HepG2 (cell line): ENCODE results near the gene OR2L13. TPM values are rescaled to one million over a fixed set of nuclear protein-coding genes. Genes with fewer than 3 reads are reported as not detected.

Experiments
- ATAC-seq: fragments of 200-7000 bp; cut with Tn5 transposase; 3 replicates; pipeline ENCODE4 v1.9.1; 2020; ENCODE audit warnings: mild to moderate bottlenecking, moderate library complexity
- BruUV-seq: library from RNA; stranded (reverse); fragments of 400-500 nt; replicated peaks from 2 replicates; lab custom pipeline; 2021; lab: Mats Ljungman, UMichigan
- CTCF ChIA-PET: fragments of 300-600 bp; formaldehyde crosslinking; extraction: SDS; loops from one replicate; lab custom pipeline; 2021; ENCODE audit warnings: low total read pairs, inconsistent platforms, low intra/inter-chr PET ratio; lab: Yijun Ruan, JAX
- POLR2A ChIA-PET: fragments of 350-600 bp; sonication (Branson Sonifier 250); formaldehyde crosslinking; loops from one replicate; lab custom pipeline; 2020; ENCODE audit warnings: antibody characterized with exemption, inconsistent platforms; lab: Yijun Ruan, JAX
- DNase-seq: peaks from one replicate; pipeline ENCODE4 v3.0.0-alpha.2; 2015; ENCODE audit warnings: low spot score
- FAIRE-seq: peaks from 3 replicates; lab custom pipeline; 2011; peaks lifted over from hg19 to GRCh38; lab: Jason Lieb, UNC
- H2AFZ ChIP-seq: one replicate; pipeline ENCODE4 v1.6.1; 2011; ENCODE audit warnings: low read length, inconsistent platforms
- H3K27ac ChIP-seq: fragments of 300-600 bp; 3 replicates; pipeline ENCODE4 v1.8.0; 2011; ENCODE audit warnings: mixed run types, mild to moderate bottlenecking, mixed read lengths, low read length, inconsistent platforms; ENCODE audit not compliant: insufficient read depth; ENCODE audit errors: extremely low read length
- H3K27me3 ChIP-seq, 2 experiments: fragments of 200-600 bp in 1 of 2; 2 replicates in 1 of 2; 3 replicates in 1 of 2; pipeline versions ENCODE4 v1.6.0 to v1.8.0; 2011; ENCODE audit warnings: low read length in 2 of 2, mild to moderate bottlenecking in 2 of 2, moderate library complexity in 2 of 2, inconsistent platforms in 1 of 2; ENCODE audit not compliant: insufficient read depth in 2 of 2, control insufficient read depth in 1 of 2
- H3K36me3 ChIP-seq, 2 experiments: fragments of 200-600 bp in 1 of 2; replicated peaks in 1 of 2; 2 replicates in 1 of 2; 3 replicates in 1 of 2; pipeline versions ENCODE4 v1.5.1 to v1.8.0; 2011; ENCODE audit warnings: low read length in 2 of 2, inconsistent platforms in 1 of 2; ENCODE audit not compliant: insufficient read depth in 2 of 2, control insufficient read depth in 1 of 2
- H3K4me1 ChIP-seq: 2 replicates; pipeline ENCODE4 v1.5.1; 2012; ENCODE audit warnings: low read length, inconsistent platforms; ENCODE audit not compliant: insufficient read depth
- H3K4me2 ChIP-seq: 2 replicates; pipeline ENCODE4 v1.6.0; 2011; ENCODE audit warnings: low read depth, low read length, inconsistent platforms
- H3K4me3 ChIP-seq, 3 experiments: fragments of 200-600 bp in 1 of 3; sonication (generic), shearing (Covaris generic) in 1 of 3; replicated peaks in 1 of 3; 2 replicates each; pipeline ENCODE4 v1.5.1; 2011 to 2016; ENCODE audit warnings: low read length in 3 of 3, inconsistent platforms in 2 of 3, low read depth in 2 of 3, mild to moderate bottlenecking in 2 of 3, control low read depth in 1 of 3, mixed read lengths in 1 of 3; ENCODE audit not compliant: insufficient read depth in 1 of 3
- H3K79me2 ChIP-seq: one replicate; pipeline ENCODE4 v1.6.1; 2011; ENCODE audit warnings: low read length, inconsistent platforms; ENCODE audit not compliant: insufficient read depth
- H3K9ac ChIP-seq: 2 replicates; pipeline ENCODE4 v1.6.0; 2011; ENCODE audit warnings: mild to moderate bottlenecking, low read depth, low read length, inconsistent platforms; ENCODE audit not compliant: insufficient read depth
- H3K9me3 ChIP-seq: 2 replicates; pipeline ENCODE4 v1.5.1; 2012; ENCODE audit warnings: mild to moderate bottlenecking, low read length
- H4K20me1 ChIP-seq: 2 replicates; pipeline ENCODE4 v1.6.0; 2011; ENCODE audit warnings: inconsistent platforms, mild to moderate bottlenecking, low read length, moderate library complexity; ENCODE audit not compliant: insufficient read depth
- MED8 ChIP-seq: sonication (generic); formaldehyde crosslinking; IDR thresholded peaks from 2 replicates; pipeline ENCODE4 v1.8.1; 2023; ENCODE audit warnings: mild to moderate bottlenecking, missing genetic modification reagents; ENCODE audit not compliant: insufficient replicate concordance
- NAIF1 ChIP-seq: sonication (generic); formaldehyde crosslinking; IDR thresholded peaks from 2 replicates; pipeline ENCODE4 v1.5.0; 2020; ENCODE audit warnings: mild to moderate bottlenecking, missing genetic modification reagents, borderline replicate concordance
- NRL ChIP-seq: sonication (generic); formaldehyde crosslinking; IDR thresholded peaks from 2 replicates; pipeline ENCODE4 v1.5.0; 2020; ENCODE audit warnings: missing genetic modification reagents, mild to moderate bottlenecking, moderate library complexity, borderline replicate concordance
- RAD21 ChIP-seq: fragments of 450-650 bp; formaldehyde crosslinking; IDR thresholded peaks from 2 replicates; pipeline ENCODE4 v1.5.0; 2020; ENCODE audit warnings: mild to moderate bottlenecking
- ZBTB4 ChIP-seq: sonication (generic); formaldehyde crosslinking; IDR thresholded peaks from 2 replicates; pipeline ENCODE4 v1.4.0; 2020; ENCODE audit warnings: missing genetic modification reagents, mild to moderate bottlenecking, borderline replicate concordance
- ZNF205 ChIP-seq: IDR thresholded peaks from 2 replicates; pipeline ENCODE4 v1.6.1; 2018; ENCODE audit warnings: missing biosample characterization, missing genetic modification reagents
- ZNF224 ChIP-seq: sonication (generic); formaldehyde crosslinking; IDR thresholded peaks from 2 replicates; pipeline ENCODE4 v1.5.0; 2020; ENCODE audit warnings: mild to moderate bottlenecking, missing genetic modification reagents
- ZNF329 ChIP-seq: sonication (generic); formaldehyde crosslinking; IDR thresholded peaks from 2 replicates; pipeline ENCODE4 v1.9.0; 2021; ENCODE audit warnings: low read depth, mild to moderate bottlenecking, missing genetic modification reagents
- ZNF816 ChIP-seq: sonication (generic); formaldehyde crosslinking; IDR thresholded peaks from 2 replicates; pipeline ENCODE4 v1.8.0; 2022; ENCODE audit warnings: missing genetic modification reagents, mild to moderate bottlenecking, borderline replicate concordance
- WGBS: methylation state at CpG from one replicate; pipeline ENCODE4 v1.1.6; 2017; ENCODE audit warnings: low lambda C conversion rate; 5-methylcytosine and 5-hydroxymethylcytosine counted together
- in situ Hi-C: cut with HindIII; loops from 2 replicates; pipeline ENCODE4 v1.10.0; 2017; ENCODE audit warnings: low pct_unique_long_range_greater_than_20kb; ENCODE audit not compliant: extremely low pct_ligation_motif_present
- intact Hi-C: fragments of 100-400 bp; cut with micrococcal nuclease; formaldehyde crosslinking; loops from one replicate; pipeline ENCODE4 v1.10.0; 2022; ENCODE audit not compliant: unreplicated experiment
- polyA plus RNA-seq, 8 experiments: library from polyadenylated mRNA; depleted of rRNA in 3 of 8; stranded (reverse) in 7 of 8; unstranded in 1 of 8; fragments of >200 nt; fragmentation: Illumina TruSeq in 4 of 8; extraction: Trizol in 4 of 8; gene quantifications; 2 replicates each; pipeline versions ENCODE4 v1.2.1 to v1.2.3, GENCODE V29; 2011 to 2016; ENCODE audit warnings: low read depth in 4 of 8, missing spikeins in 1 of 8, mixed read lengths in 1 of 8; ENCODE audit not compliant: insufficient read depth in 1 of 8
- total RNA-seq, 5 experiments: library from RNA; depleted of rRNA; stranded (reverse); fragments of >200 nt; fragmentation: Illumina TruSeq; extraction: Trizol; gene quantifications; 2 replicates each; pipeline ENCODE4 v1.2.3, GENCODE V29; 2016; ENCODE audit warnings: low read depth in 1 of 5
- TF ChIP-seq, protein P1 (sequence below): sonication (generic); formaldehyde crosslinking; IDR thresholded peaks from 2 replicates; pipeline ENCODE4 v1.4.0; 2020; ENCODE audit warnings: mild to moderate bottlenecking, missing genetic modification reagents
- TF ChIP-seq, protein P2 (sequence below): sonication (generic); formaldehyde crosslinking; IDR thresholded peaks from 2 replicates; pipeline ENCODE4 v1.5.0; 2020; ENCODE audit warnings: missing genetic modification reagents, mild to moderate bottlenecking, borderline replicate concordance

The OR2L13 gene
- total and polyA plus RNA-seq, 2 of the 13 experiments (the other 11 are each of a cell fraction or from before 2014, with no cell fraction given) = not detected

- Histone ChIP-seq H3K79me2 (no peaks in the 10 kb centered on the region), H3K9me3 (peaks cover 90% of the 10 kb centered on the region), H3K9ac (no peak within 1 kb of the TSS), H3K4me1 (no peaks in the 10 kb centered on the region), H3K4me3 (no peak within 1 kb of the TSS)
- WGBS = 36% methylated on average over 3 of the region's 3 CpGs
- no peak for DNase-seq
- ATAC-seq = no peak
- POLR2A ChIA-PET = no interaction called here
- CTCF ChIA-PET = no interaction called here
- TF ChIP-seq NRL (CRISPR knock-in tag) = no peak
- TF ChIP-seq ZNF329 (CRISPR knock-in tag) = no peak
- no peak for TF ChIP-seq ZBTB4
- TF ChIP-seq, protein P1, sequence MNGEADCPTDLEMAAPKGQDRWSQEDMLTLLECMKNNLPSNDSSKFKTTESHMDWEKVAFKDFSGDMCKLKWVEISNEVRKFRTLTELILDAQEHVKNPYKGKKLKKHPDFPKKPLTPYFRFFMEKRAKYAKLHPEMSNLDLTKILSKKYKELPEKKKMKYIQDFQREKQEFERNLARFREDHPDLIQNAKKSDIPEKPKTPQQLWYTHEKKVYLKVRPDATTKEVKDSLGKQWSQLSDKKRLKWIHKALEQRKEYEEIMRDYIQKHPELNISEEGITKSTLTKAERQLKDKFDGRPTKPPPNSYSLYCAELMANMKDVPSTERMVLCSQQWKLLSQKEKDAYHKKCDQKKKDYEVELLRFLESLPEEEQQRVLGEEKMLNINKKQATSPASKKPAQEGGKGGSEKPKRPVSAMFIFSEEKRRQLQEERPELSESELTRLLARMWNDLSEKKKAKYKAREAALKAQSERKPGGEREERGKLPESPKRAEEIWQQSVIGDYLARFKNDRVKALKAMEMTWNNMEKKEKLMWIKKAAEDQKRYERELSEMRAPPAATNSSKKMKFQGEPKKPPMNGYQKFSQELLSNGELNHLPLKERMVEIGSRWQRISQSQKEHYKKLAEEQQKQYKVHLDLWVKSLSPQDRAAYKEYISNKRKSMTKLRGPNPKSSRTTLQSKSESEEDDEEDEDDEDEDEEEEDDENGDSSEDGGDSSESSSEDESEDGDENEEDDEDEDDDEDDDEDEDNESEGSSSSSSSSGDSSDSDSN = no peak
- TF ChIP-seq, protein P2, sequence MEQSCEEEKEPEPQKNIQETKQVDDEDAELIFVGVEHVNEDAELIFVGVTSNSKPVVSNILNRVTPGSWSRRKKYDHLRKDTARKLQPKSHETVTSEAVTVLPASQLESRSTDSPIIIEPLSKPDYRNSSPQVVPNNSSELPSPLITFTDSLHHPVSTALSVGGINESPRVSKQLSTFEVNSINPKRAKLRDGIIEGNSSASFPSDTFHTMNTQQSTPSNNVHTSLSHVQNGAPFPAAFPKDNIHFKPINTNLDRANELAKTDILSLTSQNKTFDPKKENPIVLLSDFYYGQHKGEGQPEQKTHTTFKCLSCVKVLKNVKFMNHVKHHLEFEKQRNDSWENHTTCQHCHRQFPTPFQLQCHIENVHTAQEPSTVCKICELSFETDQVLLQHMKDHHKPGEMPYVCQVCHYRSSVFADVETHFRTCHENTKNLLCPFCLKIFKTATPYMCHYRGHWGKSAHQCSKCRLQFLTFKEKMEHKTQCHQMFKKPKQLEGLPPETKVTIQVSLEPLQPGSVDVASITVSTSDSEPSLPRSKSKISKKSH (CRISPR knock-in tag) = no peak
- no peak for TF ChIP-seq ZNF205 (CRISPR knock-in tag)
- no peak for TF ChIP-seq ZNF224 (CRISPR knock-in tag)
- no peak for TF ChIP-seq MED8 (CRISPR knock-in tag)
- no peak for TF ChIP-seq RAD21 (CRISPR knock-in tag)
- no peak for TF ChIP-seq NAIF1
- no peak for TF ChIP-seq ZNF816
- TF ChIP-seq, all 625 proteins: peak for 0
- Histone ChIP-seq H2AFZ (no peak within 1 kb of the TSS), H4K20me1 (no peaks in the 10 kb centered on the region), H3K27me3 (no peaks in the 10 kb centered on the region), H3K4me2 (no peak within 1 kb of the TSS), H3K36me3 (no peaks in the 10 kb centered on the region), H3K27ac (no peak within 1 kb of the TSS)
- no TSS peak for BruUV-seq
- in situ Hi-C loops = no loop called here
- intact Hi-C loops = no loop called here
- no peak for FAIRE-seq
Observed at GRCh38 chr1:248144513-248145198, 49.7 kb downstream of the OR2L13 start, which contains the start of gene OR2M5. Gene OR2M5, plus strand, starts transcription at chr1:248145148. Its CDS starts 0 bp downstream, at chr1:248145148.
